CD8-positive, alpha-beta memory T cell (primary cell): ENCODE data around the gene ACP4. TPM values are rescaled to one million over a fixed set of nuclear protein-coding genes. Genes with fewer than 3 reads are reported as not detected.
"Not testable (repeated sequence)": the region's sequence is repeated elsewhere in the genome, so short reads cannot be mapped to it uniquely, and the experiment has no call there.

Source experiments
- CTCF ChIA-PET: fragments of 350-600 bp; sonication (Branson Sonifier 250); formaldehyde crosslinking; loops from one replicate; lab custom pipeline; 2021; ENCODE audit warnings: antibody characterized with exemption; lab: Charles Lee
- POLR2A ChIA-PET: fragments of 350-600 bp; sonication (Branson Sonifier 250); formaldehyde crosslinking; loops from one replicate; lab custom pipeline; 2021; ENCODE audit warnings: antibody characterized with exemption; lab: Charles Lee
- DNase-seq, 5 donors: peaks; one replicate each; pipeline versions ENCODE4 v3.0.0 to v3.0.0-alpha.2; 2020 to 2022; ENCODE audit warnings: mixed read lengths in 1 of 5
- H3K27ac ChIP-seq: one replicate; pipeline ENCODE4 v1.7.0; 2013; ENCODE audit warnings: low read depth, mild to moderate bottlenecking, low read length, moderate library complexity
- H3K27me3 ChIP-seq: 2 replicates; pipeline ENCODE4 v1.7.0; 2013; ENCODE audit warnings: low read length, mild to moderate bottlenecking; ENCODE audit not compliant: insufficient read depth, poor library complexity, severe bottlenecking
- H3K36me3 ChIP-seq: 2 replicates; pipeline ENCODE4 v1.7.0; 2013; ENCODE audit warnings: mild to moderate bottlenecking, low read length, moderate library complexity; ENCODE audit not compliant: insufficient read depth
- H3K4me1 ChIP-seq: 2 replicates; pipeline ENCODE4 v1.7.0; 2013; ENCODE audit warnings: mild to moderate bottlenecking, low read length, moderate library complexity; ENCODE audit not compliant: insufficient read depth
- H3K4me3 ChIP-seq: 2 replicates; pipeline ENCODE4 v1.7.0; 2013; ENCODE audit warnings: mild to moderate bottlenecking, low read length
- H3K9me3 ChIP-seq: 2 replicates; pipeline ENCODE4 v1.7.0; 2013; ENCODE audit warnings: mild to moderate bottlenecking, low read length
- H3K27ac Mint-ChIP-seq, 8 donors: one replicate each; pipeline ENCODE4 v1.8.0; 2020 to 2021; ENCODE audit warnings: mixed read lengths in 8 of 8, mild to moderate bottlenecking in 6 of 8, inconsistent platforms in 3 of 8, moderate library complexity in 3 of 8
- H3K27me3 Mint-ChIP-seq, 2 donors: one replicate each; pipeline ENCODE4 v1.8.0; 2020 to 2021; ENCODE audit warnings: mixed read lengths in 2 of 2, mild to moderate bottlenecking in 1 of 2, moderate library complexity in 1 of 2
- H3K36me3 Mint-ChIP-seq, 3 donors: one replicate each; pipeline ENCODE4 v1.8.0; 2020 to 2021; ENCODE audit warnings: mixed read lengths in 3 of 3, inconsistent platforms in 1 of 3, mild to moderate bottlenecking in 1 of 3
- H3K4me1 Mint-ChIP-seq, 3 donors: one replicate each; pipeline ENCODE4 v1.8.0; 2020 to 2021; ENCODE audit warnings: mixed read lengths in 3 of 3, inconsistent platforms in 1 of 3, mild to moderate bottlenecking in 1 of 3
- H3K4me3 Mint-ChIP-seq, 7 donors: one replicate each; pipeline ENCODE4 v1.8.0; 2020 to 2021; ENCODE audit warnings: mixed read lengths in 7 of 7, mild to moderate bottlenecking in 6 of 7, moderate library complexity in 4 of 7, inconsistent platforms in 2 of 7
- H3K9me3 Mint-ChIP-seq, 5 donors: one replicate each; pipeline ENCODE4 v1.8.0; 2020 to 2022; ENCODE audit warnings: mixed read lengths in 5 of 5, mild to moderate bottlenecking in 3 of 5, moderate library complexity in 2 of 5, inconsistent platforms in 1 of 5
- polyA plus RNA-seq: library from polyadenylated mRNA; unstranded; fragments of 300-500 nt; fragmentation: Illumina TruSeq; gene quantifications from one replicate; pipeline ENCODE4 v1.2.3, GENCODE V29; 2021
- total RNA-seq, 2 experiments: library from RNA; stranded (reverse); gene quantifications; one replicate each; pipeline ENCODE4 v1.2.3, GENCODE V29; 2021

The ACP4 gene
- total RNA-seq (not detected), polyA plus RNA-seq (not detected)

GRCh38 chr19:50790396-50790795 is at the start of gene ACP4:
Gene ACP4 (plus strand): TSS chr19:50790415. CDS start chr19:50790415, 0 bp downstream.
- POLR2A ChIA-PET = no interaction called here
- H3K36me3 ChIP-seq = no peaks in the 10 kb centered on the region

GRCh38 chr19:50741179-50741933 is 48.9 kb upstream of the ACP4 start:
- ChIA-PET POLR2A (no interaction called here), CTCF (no interaction called here)
- Mint-ChIP-seq H3K36me3 (no peaks in the 10 kb centered on the region), H3K27me3 (peaks cover 18 to 42% of the 10 kb centered on the region in 2 donors), H3K4me3 (no peak overlapping the region), H3K9me3 (peaks cover 0 to 2% (median 0%) of the 10 kb centered on the region in 5 donors), H3K4me1 (no peaks in the 10 kb centered on the region), H3K27ac (no peak overlapping the region)
- no peak for DNase-seq
- H3K27ac ChIP-seq = peak overlapping the region; percentile 57
- H3K36me3 ChIP-seq = no peaks in the 10 kb centered on the region
- no peaks in the 10 kb centered on the region for H3K27me3 ChIP-seq
- H3K4me1 ChIP-seq = no peaks in the 10 kb centered on the region
- no peaks in the 10 kb centered on the region for H3K9me3 ChIP-seq
- no peak overlapping the region for H3K4me3 ChIP-seq

More at GRCh38 chr19:50790396-50790795, at the start of gene ACP4:
- Mint-ChIP-seq H3K27ac (peak within 1 kb of the TSS in 2 of 8 donors; percentile 21 to 87), H3K9me3 (no peaks in the 10 kb centered on the region), H3K4me1 (peaks cover 0 to 13% (median 4%) of the 10 kb centered on the region in 3 donors), H3K4me3 (no peak within 1 kb of the TSS), H3K36me3 (no peaks in the 10 kb centered on the region), H3K27me3 (peaks cover 0 to 1% of the 10 kb centered on the region in 2 donors)
- no peak for DNase-seq
- no peak within 1 kb of the TSS for H3K4me3 ChIP-seq
- H3K27me3 ChIP-seq = no peaks in the 10 kb centered on the region
- no peak within 1 kb of the TSS for H3K27ac ChIP-seq
- CTCF ChIA-PET = no interaction called here
- H3K9me3 ChIP-seq = no peaks in the 10 kb centered on the region
- no peaks in the 10 kb centered on the region for H3K4me1 ChIP-seq

GRCh38 chr19:50743537-50743936 is 46.7 kb upstream of the ACP4 start:
- ChIA-PET CTCF (no interaction called here), POLR2A (no interaction called here)
- Histone ChIP-seq H3K4me3 (no peak overlapping the region), H3K4me1 (no peaks in the 10 kb centered on the region), H3K36me3 (no peaks in the 10 kb centered on the region), H3K9me3 (no peaks in the 10 kb centered on the region), H3K27me3 (no peaks in the 10 kb centered on the region), H3K27ac (peak overlapping the region; percentile 47)
- Mint-ChIP-seq H3K27me3 (peaks cover 17 to 36% of the 10 kb centered on the region in 2 donors), H3K36me3 (no peaks in the 10 kb centered on the region), H3K27ac (no peak overlapping the region), H3K4me1 (no peaks in the 10 kb centered on the region), H3K4me3 (no peak overlapping the region), H3K9me3 (peaks cover 0 to 3% (median 0%) of the 10 kb centered on the region in 5 donors)
- no peak for DNase-seq

- H3K36me3 Mint-ChIP-seq = no peaks in the 10 kb centered on the region
- H3K9me3 ChIP-seq = no peaks in the 10 kb centered on the region
These were observed 45.0 kb upstream of the ACP4 start for GRCh38 chr19:50745221-50745620.

GRCh38 chr19:50747141-50747540 is 43.1 kb upstream of the ACP4 start:
- peaks cover 10 to 14% of the 10 kb centered on the region in 2 donors for H3K27me3 Mint-ChIP-seq
- H3K27ac ChIP-seq, H3K4me3 Mint-ChIP-seq, H3K4me1 ChIP-seq, H3K36me3 ChIP-seq, H3K9me3 Mint-ChIP-seq, H3K4me1 Mint-ChIP-seq, H3K9me3 ChIP-seq, DNase-seq, POLR2A ChIA-PET, H3K27ac Mint-ChIP-seq, CTCF ChIA-PET, H3K36me3 Mint-ChIP-seq, H3K27me3 ChIP-seq, H3K4me3 ChIP-seq: not testable (repeated sequence)

More at GRCh38 chr19:50745221-50745620, 45.0 kb upstream of the ACP4 start:
- DNase-seq = no peak
- Mint-ChIP-seq H3K27me3 (peaks cover 16 to 25% of the 10 kb centered on the region in 2 donors), H3K4me3 (no peak overlapping the region), H3K27ac (no peak overlapping the region), H3K4me1 (no peaks in the 10 kb centered on the region), H3K9me3 (peaks cover 0 to 3% (median 0%) of the 10 kb centered on the region in 5 donors)
- no peaks in the 10 kb centered on the region for H3K27me3 ChIP-seq
- H3K27ac ChIP-seq = no peak overlapping the region
- no peaks in the 10 kb centered on the region for H3K4me1 ChIP-seq
- ChIA-PET CTCF (no interaction called here), POLR2A (no interaction called here)
- H3K4me3 ChIP-seq = no peak overlapping the region
- H3K36me3 ChIP-seq = no peaks in the 10 kb centered on the region

GRCh38 chr19:50749490-50749889 is 40.7 kb upstream of the ACP4 start:
- Mint-ChIP-seq H3K4me1 (no peaks in the 10 kb centered on the region), H3K27ac (no peak overlapping the region), H3K36me3 (no peaks in the 10 kb centered on the region), H3K4me3 (no peak overlapping the region), H3K27me3 (peaks cover 12 to 20% of the 10 kb centered on the region in 2 donors), H3K9me3 (peaks cover 0 to 3% (median 0%) of the 10 kb centered on the region in 5 donors)
- Histone ChIP-seq H3K27ac (no peak overlapping the region), H3K9me3 (no peaks in the 10 kb centered on the region), H3K27me3 (no peaks in the 10 kb centered on the region), H3K4me1 (no peaks in the 10 kb centered on the region), H3K36me3 (no peaks in the 10 kb centered on the region), H3K4me3 (no peak overlapping the region)
- CTCF ChIA-PET = no interaction called here
- POLR2A ChIA-PET = no interaction called here
- no peak for DNase-seq

GRCh38 chr19:50750010-50750409 is 40.2 kb upstream of the ACP4 start:
- Mint-ChIP-seq H3K9me3 (peaks cover 0 to 3% (median 0%) of the 10 kb centered on the region in 5 donors), H3K36me3 (no peaks in the 10 kb centered on the region), H3K27me3 (peaks cover 12 to 24% of the 10 kb centered on the region in 2 donors), H3K4me3 (no peak overlapping the region), H3K4me1 (no peaks in the 10 kb centered on the region), H3K27ac (no peak overlapping the region)
- Histone ChIP-seq H3K27ac (no peak overlapping the region), H3K36me3 (no peaks in the 10 kb centered on the region), H3K4me1 (no peaks in the 10 kb centered on the region), H3K4me3 (no peak overlapping the region), H3K9me3 (no peaks in the 10 kb centered on the region), H3K27me3 (no peaks in the 10 kb centered on the region)
- ChIA-PET CTCF (no interaction called here), POLR2A (no interaction called here)
- no peak for DNase-seq

GRCh38 chr19:50753879-50754278 is 36.3 kb upstream of the ACP4 start:
- H3K9me3 ChIP-seq = no peaks in the 10 kb centered on the region
- peaks cover 0 to 3% (median 0%) of the 10 kb centered on the region in 3 donors for H3K36me3 Mint-ChIP-seq
- H3K27me3 ChIP-seq = no peaks in the 10 kb centered on the region
- no peak overlapping the region for H3K4me3 ChIP-seq
- ChIA-PET POLR2A (no interaction called here), CTCF (no interaction called here)
- H3K9me3 Mint-ChIP-seq = peaks cover 0 to 2% (median 0%) of the 10 kb centered on the region in 5 donors
- no peak for DNase-seq
- no peaks in the 10 kb centered on the region for H3K4me1 ChIP-seq
- no peak overlapping the region for H3K27ac Mint-ChIP-seq
- no peak overlapping the region for H3K27ac ChIP-seq
- no peaks in the 10 kb centered on the region for H3K4me1 Mint-ChIP-seq
- H3K4me3 Mint-ChIP-seq = no peak overlapping the region
- H3K36me3 ChIP-seq = no peaks in the 10 kb centered on the region
- H3K27me3 Mint-ChIP-seq = peaks cover 18 to 24% of the 10 kb centered on the region in 2 donors
